Activated CD8-positive, alpha-beta T cell treated with anti-CD3 and anti-CD28 coated beads for 36 hours (primary cell): ENCODE measurements around the gene PLXNB3. TPM values are rescaled to one million over a fixed set of nuclear protein-coding genes. Genes with fewer than 3 reads are reported as not detected.

Source experiments
- ATAC-seq: fragments of 200-7000 bp; cut with Tn5 transposase; one replicate; pipeline ENCODE4 v1.10.0; 2021; ENCODE audit warnings: mild to moderate bottlenecking, moderate library complexity
- CTCF ChIA-PET: fragments of 350-600 bp; sonication (Branson Sonifier 250); formaldehyde crosslinking; loops from one replicate; lab custom pipeline; 2021; ENCODE audit warnings: antibody characterized with exemption; lab: Charles Lee
- POLR2A ChIA-PET: fragments of 350-600 bp; sonication (Branson Sonifier 250); formaldehyde crosslinking; loops from one replicate; lab custom pipeline; 2021; ENCODE audit warnings: antibody characterized with exemption; lab: Charles Lee
- DNase-seq: peaks from one replicate; pipeline ENCODE4 v3.0.0-alpha.2; 2020
- H3K27ac Mint-ChIP-seq: one replicate; pipeline ENCODE4 v1.8.0; 2021; ENCODE audit warnings: mild to moderate bottlenecking, mixed read lengths
- H3K27me3 Mint-ChIP-seq: one replicate; pipeline ENCODE4 v1.8.0; 2021; ENCODE audit warnings: mixed read lengths
- H3K36me3 Mint-ChIP-seq: one replicate; pipeline ENCODE4 v1.8.0; 2021; ENCODE audit warnings: low read depth, mixed read lengths
- H3K4me1 Mint-ChIP-seq: one replicate; pipeline ENCODE4 v1.8.0; 2021; ENCODE audit warnings: low read depth, mixed read lengths
- H3K4me3 Mint-ChIP-seq: one replicate; pipeline ENCODE4 v1.8.0; 2021; ENCODE audit warnings: mild to moderate bottlenecking, moderate library complexity, mixed read lengths
- H3K9me3 Mint-ChIP-seq: one replicate; pipeline ENCODE4 v1.8.0; 2021; ENCODE audit warnings: mixed read lengths
- intact Hi-C: fragments of 100-400 bp; cut with micrococcal nuclease; formaldehyde crosslinking; loops from one replicate; pipeline ENCODE4 v1.10.0; 2022
- total RNA-seq, 2 experiments: library from RNA; stranded (reverse); gene quantifications; one replicate each; pipeline ENCODE4 v1.2.3, GENCODE V29; 2021
- TF ChIP-seq, protein P1 (sequence below): fragments of 200-600 bp; IDR thresholded peaks from one replicate; pipeline ENCODE4 v1.8.0; 2022; ENCODE audit warnings: antibody characterized with exemption, mild to moderate bottlenecking

PLXNB3 gene
- total RNA-seq, 2 experiments from 2014 or later: 7.7 to 8.2 TPM

DNA sequence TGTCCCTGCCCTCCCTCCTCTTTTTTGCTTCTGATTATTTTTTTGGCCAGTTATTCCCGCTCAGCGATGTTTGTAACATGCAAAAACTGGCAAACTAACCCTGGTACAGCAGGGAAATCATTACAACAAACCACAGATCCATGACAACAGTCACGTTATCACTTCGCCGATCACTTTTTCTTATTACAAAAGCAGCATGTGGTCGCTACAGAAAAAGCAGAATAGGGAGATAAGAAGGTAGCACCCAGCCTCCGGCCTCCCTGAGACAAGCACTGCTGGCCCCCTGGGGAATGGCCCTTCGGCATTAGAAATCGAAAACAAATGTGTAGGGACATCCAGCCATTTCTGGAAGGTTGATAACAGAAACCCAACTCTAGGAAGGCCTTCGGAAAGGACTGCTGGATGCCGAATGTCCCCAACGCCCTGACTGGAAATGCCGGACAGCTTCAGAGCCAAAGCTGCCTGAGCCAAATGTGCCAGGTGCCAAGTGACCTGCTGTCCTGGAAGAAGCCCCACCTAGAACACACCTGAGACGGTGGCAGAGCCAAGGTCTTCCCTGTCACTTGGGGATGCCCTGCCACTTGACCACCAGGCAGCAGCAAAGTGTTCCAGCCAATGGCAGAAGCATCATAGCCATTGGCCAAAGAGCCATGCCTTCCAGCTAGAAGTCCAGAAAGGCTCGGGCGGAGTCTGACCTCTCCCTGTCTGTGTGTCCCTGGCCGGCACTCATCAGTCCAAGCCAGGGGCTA is 27.2 kb downstream of the PLXNB3 start:
- H3K27ac Mint-ChIP-seq: no peak overlapping the region
- no peak overlapping the region for H3K4me3 Mint-ChIP-seq
- peaks cover 14% of the 10 kb centered on the region for H3K36me3 Mint-ChIP-seq
- H3K27me3 Mint-ChIP-seq: no peaks in the 10 kb centered on the region
- ChIA-PET CTCF (no interaction called here), POLR2A (interaction anchor here (1.8 kb wide), 1 partner anchor 23 kb away, joined by 6 read pairs; no protein-coding TSS in a partner anchor)
- no peaks in the 10 kb centered on the region for H3K9me3 Mint-ChIP-seq
- ATAC-seq (no peak), DNase-seq (no peak)
- intact Hi-C loops: no loop called here
- TF ChIP-seq, protein P1, sequence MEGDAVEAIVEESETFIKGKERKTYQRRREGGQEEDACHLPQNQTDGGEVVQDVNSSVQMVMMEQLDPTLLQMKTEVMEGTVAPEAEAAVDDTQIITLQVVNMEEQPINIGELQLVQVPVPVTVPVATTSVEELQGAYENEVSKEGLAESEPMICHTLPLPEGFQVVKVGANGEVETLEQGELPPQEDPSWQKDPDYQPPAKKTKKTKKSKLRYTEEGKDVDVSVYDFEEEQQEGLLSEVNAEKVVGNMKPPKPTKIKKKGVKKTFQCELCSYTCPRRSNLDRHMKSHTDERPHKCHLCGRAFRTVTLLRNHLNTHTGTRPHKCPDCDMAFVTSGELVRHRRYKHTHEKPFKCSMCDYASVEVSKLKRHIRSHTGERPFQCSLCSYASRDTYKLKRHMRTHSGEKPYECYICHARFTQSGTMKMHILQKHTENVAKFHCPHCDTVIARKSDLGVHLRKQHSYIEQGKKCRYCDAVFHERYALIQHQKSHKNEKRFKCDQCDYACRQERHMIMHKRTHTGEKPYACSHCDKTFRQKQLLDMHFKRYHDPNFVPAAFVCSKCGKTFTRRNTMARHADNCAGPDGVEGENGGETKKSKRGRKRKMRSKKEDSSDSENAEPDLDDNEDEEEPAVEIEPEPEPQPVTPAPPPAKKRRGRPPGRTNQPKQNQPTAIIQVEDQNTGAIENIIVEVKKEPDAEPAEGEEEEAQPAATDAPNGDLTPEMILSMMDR: no peak
- peaks cover 15% of the 10 kb centered on the region for H3K4me1 Mint-ChIP-seq

DNA sequence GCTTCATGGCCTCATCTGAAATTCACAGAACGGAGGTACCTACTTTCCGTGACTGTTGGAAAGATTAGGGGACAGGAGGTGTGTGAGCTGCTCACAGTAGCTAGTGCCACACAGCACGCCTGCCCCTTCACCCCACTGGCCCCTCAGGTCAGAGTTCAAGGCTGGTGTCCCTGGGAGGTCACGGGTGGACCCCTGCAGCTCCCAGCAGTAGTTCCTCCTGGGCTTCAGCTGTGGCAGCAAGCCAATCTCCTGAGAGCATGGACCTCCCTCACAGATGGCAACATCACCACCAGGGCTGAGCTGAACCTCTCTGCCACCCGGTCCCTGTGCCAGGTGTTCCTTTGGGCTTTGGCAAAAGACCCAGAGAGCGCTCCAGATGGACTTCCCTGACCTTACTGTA is 28.3 kb downstream of the PLXNB3 start:
- ATAC-seq: no peak
- Mint-ChIP-seq H3K27me3 (no peaks in the 10 kb centered on the region), H3K4me1 (peaks cover 20% of the 10 kb centered on the region), H3K36me3 (peaks cover 21% of the 10 kb centered on the region), H3K27ac (no peak overlapping the region), H3K9me3 (no peaks in the 10 kb centered on the region), H3K4me3 (peak overlapping the region; percentile 79)
- DNase-seq: no peak
- POLR2A ChIA-PET: interaction anchor here (1.8 kb wide), 1 partner anchor 24 kb away, joined by 6 read pairs; no protein-coding TSS in a partner anchor
- CTCF ChIA-PET: interaction anchor here (0.9 kb wide), 1 partner anchor 176 kb away, joined by 3 read pairs; no protein-coding TSS in a partner anchor
- intact Hi-C loops: no loop called here
- TF ChIP-seq, protein P1: no peak

DNA sequence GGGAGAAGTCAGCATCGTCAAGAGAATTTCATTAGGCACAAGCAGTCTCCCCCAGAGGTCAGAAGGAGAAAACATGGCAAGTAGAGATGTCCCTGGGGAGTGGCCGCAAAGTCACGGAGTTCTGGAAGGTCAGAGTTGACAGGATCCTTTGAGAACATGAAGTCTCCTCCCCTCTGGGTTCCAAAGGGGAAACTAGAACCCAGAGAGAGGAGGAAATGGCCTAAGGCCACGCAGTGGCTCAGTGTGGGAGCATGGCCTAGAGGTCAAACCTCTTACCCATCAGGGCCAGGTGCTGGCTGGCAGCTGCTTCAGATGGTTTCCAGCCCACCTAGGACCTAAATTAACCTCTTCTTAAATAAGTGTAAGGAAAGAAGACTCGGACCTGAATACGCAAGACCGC is 29.2 kb downstream of the PLXNB3 start:
- TF ChIP-seq, protein P1: no peak
- DNase-seq: no peak
- peak overlapping the region; percentile 92 for H3K27ac Mint-ChIP-seq
- ChIA-PET CTCF (interaction anchor here (1.8 kb wide), 1 partner anchor 132 kb away, joined by 5 read pairs; no protein-coding TSS in a partner anchor), POLR2A (interaction anchor here (2.3 kb wide), 1 partner anchor 132 kb away, joined by 6 read pairs; the partner anchor contains the start of gene ARHGAP4)
- H3K4me1 Mint-ChIP-seq: peaks cover 20% of the 10 kb centered on the region
- H3K4me3 Mint-ChIP-seq: peak overlapping the region; percentile 79
- H3K36me3 Mint-ChIP-seq: peaks cover 21% of the 10 kb centered on the region
- intact Hi-C loops: no loop called here
- no peak for ATAC-seq
- no peaks in the 10 kb centered on the region for H3K9me3 Mint-ChIP-seq
- no peaks in the 10 kb centered on the region for H3K27me3 Mint-ChIP-seq

DNA sequence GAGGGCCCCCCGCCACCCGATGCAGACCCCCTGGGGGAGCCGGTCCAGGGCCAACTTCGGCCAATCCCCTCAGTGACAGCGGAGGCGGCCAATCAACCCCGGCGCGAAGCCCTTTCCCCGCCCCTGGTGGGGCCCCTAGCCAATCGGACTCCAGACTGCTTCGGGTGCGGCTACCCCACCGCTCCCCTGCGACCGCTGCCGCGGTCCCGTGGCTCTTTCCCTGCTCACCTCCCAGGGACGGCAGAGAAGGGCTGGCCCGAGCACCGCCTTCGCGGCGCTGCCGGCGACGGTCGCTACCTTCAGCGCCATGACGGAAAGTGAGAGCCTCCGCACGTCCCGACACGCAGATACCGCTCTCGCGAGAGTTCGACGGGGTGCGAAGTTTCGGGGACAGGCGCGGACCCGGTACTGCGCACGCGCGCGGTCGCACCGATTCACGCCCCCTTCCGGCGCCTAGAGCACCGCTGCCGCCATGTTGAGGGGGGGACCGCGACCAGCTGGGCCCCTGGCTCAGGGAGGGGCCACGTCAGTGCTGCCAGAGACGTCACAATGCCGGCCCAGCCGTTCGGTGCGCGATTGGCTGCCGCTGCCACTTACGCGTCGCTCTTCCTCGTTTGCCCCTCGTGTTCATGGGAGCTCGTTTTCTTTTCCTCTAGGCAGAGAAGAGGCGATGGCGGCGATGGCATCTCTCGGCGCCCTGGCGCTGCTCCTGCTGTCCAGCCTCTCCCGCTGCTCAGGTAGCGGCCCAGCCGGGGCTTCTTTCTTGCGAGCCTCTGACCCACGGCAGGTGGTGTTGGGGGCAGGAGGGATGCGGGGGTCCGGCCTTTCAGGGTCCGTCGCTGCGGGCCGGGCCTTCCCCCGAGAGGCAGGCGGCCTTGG is 30.2 kb downstream of the PLXNB3 start, which contains the start of the genes IDH3G and SSR4:
TSS of gene IDH3G (minus strand) at position 358 of the 879 bp plus-strand sequence. CDS start at position 309, 49 bp downstream.
TSS of gene SSR4 (plus strand) at position 651 of the 879 bp plus-strand sequence. CDS start at position 671, 20 bp downstream.
- POLR2A ChIA-PET: interaction anchor here (0.6 to 2.3 kb wide), 7 partner anchors 11 to 177 kb away, joined by 3 to 6 read pairs (median 3); partner anchors contain the start of gene ARHGAP4
- intact Hi-C loops: no loop called here
- peak; percentile 93 for DNase-seq
- TF ChIP-seq, protein P1: no peak
- Mint-ChIP-seq H3K9me3 (no peaks in the 10 kb centered on the region), H3K27ac (peak within 1 kb of the TSS; percentile 92), H3K36me3 (peaks cover 21% of the 10 kb centered on the region), H3K4me3 (peak within 1 kb of the TSS; percentile 79), H3K4me1 (peaks cover 20% of the 10 kb centered on the region), H3K27me3 (no peaks in the 10 kb centered on the region)
- CTCF ChIA-PET: interaction anchor here (0.6 to 1.8 kb wide), 2 partner anchors 23 to 131 kb away, joined by 3 to 5 read pairs; no protein-coding TSS in a partner anchor
- ATAC-seq: peak; percentile 95
